ENCODE results near the gene INAFM2. TPM values are rescaled to one million over a fixed set of nuclear protein-coding genes. Genes with fewer than 3 reads are reported as not detected.

INAFM2 gene
- total RNA-seq, 1 experiment from 2014 or later: 25.4 TPM

- Histone ChIP-seq H4K5ac (ENCODE audit: insufficient read length, low read depth, low read length) (no peak overlapping the region), H2AFZ (ENCODE audit: low read length) (no peak overlapping the region), H2BK20ac (ENCODE audit: low read depth, low read length, poor library complexity, severe bottlenecking) (no peak overlapping the region), H3K23ac (ENCODE audit: insufficient read length, low read depth, low read length) (no peak overlapping the region), H2BK120ac (ENCODE audit: low read depth, low read length, poor library complexity, severe bottlenecking) (no peak overlapping the region), H3K56ac (ENCODE audit: insufficient read length, low read depth, low read length) (no peak overlapping the region), H3K23me2 (ENCODE audit: insufficient read length, low read depth, low read length, poor library complexity, severe bottlenecking) (no peaks in the 10 kb centered on the region), H3K4me2 (ENCODE audit: insufficient read depth, insufficient read length, low read length) (no peak overlapping the region), H2BK15ac (ENCODE audit: low read depth, low read length) (no peak overlapping the region), H3K79me2 (ENCODE audit: insufficient read depth, low read length) (no peaks in the 10 kb centered on the region), H4K8ac (replicated peaks; ENCODE audit: insufficient read length, low read depth, low read length) (no peak overlapping the region), H2BK5ac (ENCODE audit: insufficient read length, low read length) (no peak overlapping the region), H3K4me1 (ENCODE audit: insufficient read depth, low read length) (no peaks in the 10 kb centered on the region), H3K27ac (ENCODE audit: insufficient read length, low read depth, low read length) (no peak overlapping the region), H3K9ac (ENCODE audit: extremely low read depth, insufficient read length, low read length) (no peak overlapping the region), H3K18ac (ENCODE audit: insufficient read length, low read depth, low read length) (no peak overlapping the region), H3K79me1 (ENCODE audit: insufficient read depth, low read depth, low read length, poor library complexity, severe bottlenecking) (no peaks in the 10 kb centered on the region), H2AK5ac (ENCODE audit: insufficient read length, low read length) (no peak overlapping the region), H4K91ac (ENCODE audit: insufficient read length, low read depth, low read length) (no peak overlapping the region), H3T11ph (ENCODE audit: low read length) (no peak overlapping the region), H4K20me1 (ENCODE audit: control insufficient read depth, insufficient read depth, insufficient read length) (no peaks in the 10 kb centered on the region), H2BK12ac (ENCODE audit: insufficient read length, low read depth, low read length) (no peak overlapping the region), H3K9me3 (ENCODE audit: control insufficient read depth, low read depth, low read length) (no peaks in the 10 kb centered on the region), H3K4ac (ENCODE audit: low read depth, low read length) (no peak overlapping the region), H3K27me3 (ENCODE audit: insufficient read depth, low read length) (no peaks in the 10 kb centered on the region), H3K14ac (ENCODE audit: insufficient read depth, low read length) (no peak overlapping the region)
- Mint-ChIP-seq H3K4me1 (peaks cover 14 to 27% of the 10 kb centered on the region in 2 experiments), H3K4me3 (no peak overlapping the region), H3K27ac (no peak overlapping the region), H3K36me3 (ENCODE audit: insufficient read depth in 1 of 3, low read depth in 3 of 3) (no peaks in the 10 kb centered on the region), H3K9me3 (no peaks in the 10 kb centered on the region), H3K27me3 (ENCODE audit: low read depth) (peaks cover 12% of the 10 kb centered on the region)
- TF ChIP-seq CTCF (conservative IDR thresholded peaks at IDR 0.05): no peak
- WGBS (ENCODE audit: extremely low coverage, insufficient read length, low lambda C conversion rate): no CpG with 5 or more reads among the region's 5 CpGs
- no peak for DNase-seq
Measured at GRCh38 chr15:40349163-40349562, 25.7 kb downstream of the INAFM2 start.
